Neuronal stem cell (in vitro differentiated cells): ENCODE data around the gene ENAH.

Source experiments
- DNase-seq: peaks from one replicate; pipeline ENCODE4 v3.0.0-alpha.2; 2013; ENCODE audit warnings: low spot score
- H2AFZ ChIP-seq: one replicate; pipeline ENCODE4 v1.6.1; 2013; ENCODE audit warnings: mild to moderate bottlenecking, low read length, inconsistent platforms
- H2AK5ac ChIP-seq: 2 replicates; pipeline ENCODE4 v1.6.1; 2013; ENCODE audit warnings: low read depth, mild to moderate bottlenecking, inconsistent platforms, low read length, moderate library complexity, mixed read lengths
- H2BK120ac ChIP-seq: 2 replicates; pipeline ENCODE4 v1.6.1; 2013; ENCODE audit warnings: low read depth, mild to moderate bottlenecking, inconsistent platforms, low read length, moderate library complexity, mixed read lengths
- H2BK12ac ChIP-seq: one replicate; pipeline ENCODE4 v1.6.1; 2013; ENCODE audit warnings: low read length, inconsistent platforms
- H2BK15ac ChIP-seq: 2 replicates; pipeline ENCODE4 v1.6.1; 2013; ENCODE audit warnings: mild to moderate bottlenecking, low read length, inconsistent platforms, mixed read lengths
- H2BK5ac ChIP-seq: one replicate; pipeline ENCODE4 v1.6.1; 2013; ENCODE audit warnings: inconsistent platforms, mild to moderate bottlenecking, low read length, moderate library complexity
- H3K14ac ChIP-seq: one replicate; pipeline ENCODE4 v1.6.1; 2013; ENCODE audit warnings: low read length, inconsistent platforms
- H3K18ac ChIP-seq: 2 replicates; pipeline ENCODE4 v1.6.1; 2013; ENCODE audit warnings: low read length, inconsistent platforms
- H3K23ac ChIP-seq: 2 replicates; pipeline ENCODE4 v1.6.1; 2013; ENCODE audit warnings: low read depth, mild to moderate bottlenecking, mixed read lengths, low read length, inconsistent platforms; ENCODE audit not compliant: poor library complexity
- H3K27ac ChIP-seq: replicated peaks from 3 replicates; pipeline ENCODE4 v1.5.1; 2013; ENCODE audit warnings: low read length, inconsistent platforms
- H3K27me3 ChIP-seq, 3 experiments: 2 replicates each; pipeline ENCODE4 v1.6.1; 2013; ENCODE audit warnings: low read length in 3 of 3, mild to moderate bottlenecking in 2 of 3, inconsistent platforms in 1 of 3, low read depth in 1 of 3, mixed read lengths in 1 of 3, moderate library complexity in 1 of 3; ENCODE audit not compliant: control insufficient read depth in 3 of 3, insufficient read depth in 3 of 3
- H3K36me3 ChIP-seq, 2 donors: replicated peaks in 1 of 2; 2 replicates each; pipeline ENCODE4 v1.6.1; 2013; ENCODE audit warnings: low read length in 2 of 2; ENCODE audit not compliant: control insufficient read depth in 2 of 2, insufficient read depth in 2 of 2
- H3K4ac ChIP-seq: 2 replicates; pipeline ENCODE4 v1.6.1; 2013; ENCODE audit warnings: inconsistent platforms, mild to moderate bottlenecking, low read length, moderate library complexity
- H3K4me1 ChIP-seq, 2 donors: 1 replicate in 1 of 2; 2 replicates in 1 of 2; pipeline ENCODE4 v1.6.1; 2013; ENCODE audit warnings: low read length in 2 of 2, low read depth in 1 of 2; ENCODE audit not compliant: control insufficient read depth in 2 of 2, insufficient read depth in 1 of 2
- H3K4me2 ChIP-seq: one replicate; pipeline ENCODE4 v1.6.1; 2013; ENCODE audit warnings: mild to moderate bottlenecking, low read length, inconsistent platforms; ENCODE audit not compliant: insufficient read depth, poor library complexity, severe bottlenecking
- H3K4me3 ChIP-seq, 2 donors: 2 replicates each; pipeline ENCODE4 v1.5.1; 2013; ENCODE audit warnings: low read length in 2 of 2, mild to moderate bottlenecking in 2 of 2, inconsistent platforms in 1 of 2, moderate library complexity in 1 of 2
- H3K79me1 ChIP-seq: one replicate; pipeline ENCODE4 v1.6.1; 2013; ENCODE audit warnings: low read depth, mild to moderate bottlenecking, inconsistent platforms, low read length, moderate library complexity
- H3K9ac ChIP-seq: one replicate; pipeline ENCODE4 v1.6.1; 2013; ENCODE audit warnings: mild to moderate bottlenecking, low read depth, low read length, inconsistent platforms; ENCODE audit not compliant: poor library complexity
- H3K9me3 ChIP-seq, 2 donors: replicated peaks in 1 of 2; 2 replicates each; pipeline versions ENCODE3 to v1.6.1; 2013; ENCODE audit warnings: low read length in 2 of 2, mild to moderate bottlenecking in 2 of 2, inconsistent platforms in 1 of 2, low read depth in 1 of 2, mixed read lengths in 1 of 2, moderate library complexity in 1 of 2; ENCODE audit not compliant: control insufficient read depth in 2 of 2, insufficient read depth in 1 of 2
- H4K8ac ChIP-seq: one replicate; pipeline ENCODE4 v1.6.1; 2013; ENCODE audit warnings: low read depth, mild to moderate bottlenecking, inconsistent platforms, low read length, moderate library complexity
- H4K91ac ChIP-seq: one replicate; pipeline ENCODE4 v1.6.1; 2013; ENCODE audit warnings: low read length, low read depth, mild to moderate bottlenecking, inconsistent platforms; ENCODE audit not compliant: poor library complexity
- WGBS, 2 donors: extraction: QIAGEN DNeasy Blood & Tissue Kit; methylation state at CpG; one replicate each; pipeline ENCODE4 v1.1.7; 2013; ENCODE audit warnings: missing lambda C conversion rate in 2 of 2, mixed read lengths in 1 of 2; ENCODE audit not compliant: insufficient read length in 2 of 2, insufficient replicate concordance in 1 of 2; ENCODE audit errors: extremely low coverage in 2 of 2; 5-methylcytosine and 5-hydroxymethylcytosine counted together

Gene ENAH

GRCh38 chr1:225440380-225441221, 212.3 kb downstream of the ENAH start:
- Histone ChIP-seq H3K23ac (no peak overlapping the region), H3K9ac (no peak overlapping the region), H3K4me1 (peaks cover 0 to 3% of the 10 kb centered on the region in 2 donors), H3K27me3 (no peaks in the 10 kb centered on the region), H2BK12ac (no peak overlapping the region), H3K27ac (no peak overlapping the region), H2AFZ (no peak overlapping the region), H3K9me3 (no peaks in the 10 kb centered on the region), H3K4ac (no peak overlapping the region), H3K4me3 (no peak overlapping the region), H4K91ac (no peak overlapping the region), H3K18ac (no peak overlapping the region), H2AK5ac (no peak overlapping the region), H4K8ac (no peak overlapping the region), H3K4me2 (no peak overlapping the region), H3K36me3 (no peaks in the 10 kb centered on the region), H3K79me1 (no peaks in the 10 kb centered on the region), H2BK120ac (no peak overlapping the region), H2BK5ac (no peak overlapping the region), H3K14ac (no peak overlapping the region), H2BK15ac (no peak overlapping the region)
- DNase-seq, result no peak
- no CpG with 5 or more reads among the region's 4 CpGs for WGBS, 2 donors

DNA sequence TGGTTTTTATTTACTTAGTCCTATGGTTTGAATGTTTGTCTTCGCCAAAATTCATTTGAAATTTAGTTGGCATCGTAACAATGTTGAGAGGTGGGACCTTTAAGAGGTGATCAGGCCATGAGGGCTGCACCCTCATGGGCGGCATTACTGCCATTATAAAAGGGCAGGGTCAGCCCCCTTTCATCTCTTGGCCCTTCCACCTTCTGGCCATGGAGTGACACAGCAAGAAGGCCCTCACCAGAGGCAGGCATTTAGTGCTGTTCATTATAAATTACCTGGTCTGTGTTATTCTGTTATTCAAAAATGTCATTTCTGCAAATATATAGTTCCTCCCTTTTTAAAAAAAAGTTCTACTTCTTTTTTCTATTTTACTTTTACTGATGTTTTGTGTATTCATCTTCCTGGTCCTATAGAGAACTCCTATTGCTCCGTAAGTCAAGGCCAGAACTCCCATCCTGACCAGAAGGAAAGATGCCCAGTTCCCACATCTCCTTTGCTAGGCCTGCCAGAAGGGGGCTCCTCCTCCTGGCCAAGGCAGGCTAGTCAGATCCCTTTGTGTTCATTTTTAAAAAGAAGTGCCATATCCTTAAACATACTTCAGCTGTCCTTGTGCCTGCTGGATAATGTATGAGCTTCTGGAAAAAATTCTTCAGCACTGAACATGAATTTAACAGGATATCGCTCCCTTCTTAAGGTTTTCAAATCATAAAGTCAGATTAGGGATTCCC, 215.0 kb downstream of the ENAH start:
- no peaks in the 10 kb centered on the region for H3K27me3 ChIP-seq
- H3K4me3 ChIP-seq, result no peak overlapping the region
- no peak overlapping the region for H3K4ac ChIP-seq
- H2BK120ac ChIP-seq, result no peak overlapping the region
- no peak overlapping the region for H2BK15ac ChIP-seq
- H3K9ac ChIP-seq, result no peak overlapping the region
- no CpG with 5 or more reads among the region's 5 CpGs for WGBS, 2 donors
- H3K4me1 ChIP-seq, result no peaks in the 10 kb centered on the region
- peak overlapping the region; percentile 56 for H2AFZ ChIP-seq
- no peak overlapping the region for H3K18ac ChIP-seq
- no peak overlapping the region for H2BK12ac ChIP-seq
- H3K27ac ChIP-seq, result no peak overlapping the region
- H3K4me2 ChIP-seq, result no peak overlapping the region
- H3K36me3 ChIP-seq, result no peaks in the 10 kb centered on the region
- no peak overlapping the region for H4K91ac ChIP-seq
- DNase-seq, result no peak
- no peak overlapping the region for H3K14ac ChIP-seq
- H3K79me1 ChIP-seq, result no peaks in the 10 kb centered on the region
- no peak overlapping the region for H4K8ac ChIP-seq
- no peak overlapping the region for H2AK5ac ChIP-seq
- no peaks in the 10 kb centered on the region for H3K9me3 ChIP-seq
- H3K23ac ChIP-seq, result no peak overlapping the region
- H2BK5ac ChIP-seq, result no peak overlapping the region
